GM06990 (cell line): Measurements from ENCODE around the gene CALCOCO2.
"Not testable (repeated sequence)": the region's sequence is repeated elsewhere in the genome, so short reads cannot be mapped to it uniquely, and the experiment has no call there.

Source experiments
- DNase-seq: peaks from one replicate; pipeline ENCODE4 v3.0.0-alpha.2; 2011; ENCODE audit not compliant: insufficient read length; ENCODE audit errors: extremely low read depth
- H3K27me3 ChIP-seq: replicated peaks from 2 replicates; pipeline ENCODE4 v1.6.0; 2011; ENCODE audit warnings: low read length; ENCODE audit not compliant: control insufficient read depth, insufficient read depth
- H3K36me3 ChIP-seq: 2 replicates; pipeline ENCODE4 v1.5.1; 2011; ENCODE audit warnings: low read length; ENCODE audit not compliant: control insufficient read depth, insufficient read depth
- H3K4me3 ChIP-seq: replicated peaks from 2 replicates; pipeline ENCODE4 v1.5.1; 2011; ENCODE audit warnings: low read depth, mild to moderate bottlenecking, control low read depth, low read length
- TF ChIP-seq, protein P1 (sequence below): IDR thresholded peaks from 2 replicates; pipeline ENCODE4 v1.5.1; 2011; ENCODE audit warnings: low read length, control low read depth, mild to moderate bottlenecking, inconsistent platforms; ENCODE audit not compliant: insufficient read depth, poor library complexity, severe bottlenecking

Gene CALCOCO2

DNA sequence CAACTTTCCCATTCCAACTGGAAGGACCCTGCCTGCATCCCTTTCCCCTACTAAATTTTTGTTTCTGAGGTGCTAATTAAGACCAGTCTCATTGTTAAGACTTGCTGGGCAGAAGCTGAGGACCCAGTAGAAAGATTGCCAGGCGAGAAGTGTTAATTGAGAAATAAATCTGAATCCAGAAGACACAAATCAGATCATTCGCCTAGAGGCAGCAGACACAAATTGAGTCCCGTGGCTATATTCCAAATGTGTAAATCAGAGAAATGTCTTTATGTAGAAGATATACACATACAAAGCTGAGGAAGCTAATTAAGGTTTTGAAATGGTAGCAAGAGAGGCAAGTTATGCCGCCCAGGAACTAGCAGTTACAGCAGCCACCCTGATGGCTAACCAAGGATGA lies 29.6 kb downstream of the CALCOCO2 start:
- TF ChIP-seq, protein P1, sequence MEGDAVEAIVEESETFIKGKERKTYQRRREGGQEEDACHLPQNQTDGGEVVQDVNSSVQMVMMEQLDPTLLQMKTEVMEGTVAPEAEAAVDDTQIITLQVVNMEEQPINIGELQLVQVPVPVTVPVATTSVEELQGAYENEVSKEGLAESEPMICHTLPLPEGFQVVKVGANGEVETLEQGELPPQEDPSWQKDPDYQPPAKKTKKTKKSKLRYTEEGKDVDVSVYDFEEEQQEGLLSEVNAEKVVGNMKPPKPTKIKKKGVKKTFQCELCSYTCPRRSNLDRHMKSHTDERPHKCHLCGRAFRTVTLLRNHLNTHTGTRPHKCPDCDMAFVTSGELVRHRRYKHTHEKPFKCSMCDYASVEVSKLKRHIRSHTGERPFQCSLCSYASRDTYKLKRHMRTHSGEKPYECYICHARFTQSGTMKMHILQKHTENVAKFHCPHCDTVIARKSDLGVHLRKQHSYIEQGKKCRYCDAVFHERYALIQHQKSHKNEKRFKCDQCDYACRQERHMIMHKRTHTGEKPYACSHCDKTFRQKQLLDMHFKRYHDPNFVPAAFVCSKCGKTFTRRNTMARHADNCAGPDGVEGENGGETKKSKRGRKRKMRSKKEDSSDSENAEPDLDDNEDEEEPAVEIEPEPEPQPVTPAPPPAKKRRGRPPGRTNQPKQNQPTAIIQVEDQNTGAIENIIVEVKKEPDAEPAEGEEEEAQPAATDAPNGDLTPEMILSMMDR = no peak
- DNase-seq = no peak
- Histone ChIP-seq H3K36me3 (peaks cover 8% of the 10 kb centered on the region), H3K4me3 (no peak overlapping the region), H3K27me3 (no peaks in the 10 kb centered on the region)

DNA sequence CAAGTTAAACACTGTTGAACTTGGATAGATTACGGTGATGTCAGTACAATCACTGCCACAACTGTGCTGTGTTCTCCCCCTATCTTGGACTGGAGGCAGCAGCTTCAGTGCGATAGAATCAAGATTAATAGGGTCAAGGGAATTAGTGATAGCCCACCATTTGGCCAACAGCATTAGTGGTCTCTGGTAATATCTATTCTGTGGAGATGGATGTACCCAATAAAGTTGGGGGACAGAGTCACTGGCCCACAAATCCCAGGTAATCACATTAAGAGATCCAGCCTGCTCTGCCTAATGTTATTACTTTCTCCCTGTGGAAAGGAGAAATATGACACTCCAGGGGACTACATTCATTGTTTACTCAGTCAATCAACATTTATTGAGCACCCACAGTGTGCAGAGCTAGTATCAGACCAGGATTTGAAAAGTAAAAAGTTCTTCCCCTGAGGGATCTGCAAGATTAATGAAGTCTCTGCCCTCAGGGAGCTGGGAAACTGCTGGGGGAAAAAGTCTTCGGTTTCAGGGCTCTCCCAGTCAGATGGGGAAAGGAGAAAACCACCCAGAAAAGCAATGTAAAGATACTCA lies 38.2 kb downstream of the CALCOCO2 start:
- H3K4me3 ChIP-seq = no peak overlapping the region
- no peak for DNase-seq
- H3K27me3 ChIP-seq = no peaks in the 10 kb centered on the region
- H3K36me3 ChIP-seq = no peaks in the 10 kb centered on the region; the same call in 1 of the 2 replicates
- TF ChIP-seq, protein P1 = no peak

DNA sequence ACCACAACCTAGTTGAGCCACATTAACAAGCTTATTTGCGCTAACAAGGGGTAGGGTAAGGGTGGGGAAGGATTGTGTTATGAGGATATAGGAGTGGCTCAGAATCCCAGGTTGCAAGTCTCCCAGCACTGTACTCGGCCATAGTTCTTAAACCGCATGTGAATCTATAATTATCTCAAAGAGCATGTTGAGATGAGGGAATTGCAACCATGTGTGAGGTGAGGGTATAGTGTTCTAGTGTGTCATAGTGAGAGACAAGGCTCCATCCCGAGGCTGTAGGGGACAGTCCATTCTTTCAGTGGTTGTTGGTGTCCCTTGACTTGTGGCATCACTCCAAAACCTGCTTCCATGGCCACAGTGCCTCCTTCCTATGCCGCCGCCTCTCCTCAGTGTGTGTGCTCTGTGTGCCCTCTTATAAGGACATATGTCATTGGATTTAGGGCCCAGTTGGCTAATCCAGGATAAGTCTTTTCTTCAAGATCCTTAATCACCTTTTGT lies 39.0 kb downstream of the CALCOCO2 start:
- DNase-seq = no peak
- no peaks in the 10 kb centered on the region for H3K27me3 ChIP-seq
- TF ChIP-seq, protein P1 = no peak
- no peaks in the 10 kb centered on the region for H3K36me3 ChIP-seq
- no peak overlapping the region for H3K4me3 ChIP-seq

DNA sequence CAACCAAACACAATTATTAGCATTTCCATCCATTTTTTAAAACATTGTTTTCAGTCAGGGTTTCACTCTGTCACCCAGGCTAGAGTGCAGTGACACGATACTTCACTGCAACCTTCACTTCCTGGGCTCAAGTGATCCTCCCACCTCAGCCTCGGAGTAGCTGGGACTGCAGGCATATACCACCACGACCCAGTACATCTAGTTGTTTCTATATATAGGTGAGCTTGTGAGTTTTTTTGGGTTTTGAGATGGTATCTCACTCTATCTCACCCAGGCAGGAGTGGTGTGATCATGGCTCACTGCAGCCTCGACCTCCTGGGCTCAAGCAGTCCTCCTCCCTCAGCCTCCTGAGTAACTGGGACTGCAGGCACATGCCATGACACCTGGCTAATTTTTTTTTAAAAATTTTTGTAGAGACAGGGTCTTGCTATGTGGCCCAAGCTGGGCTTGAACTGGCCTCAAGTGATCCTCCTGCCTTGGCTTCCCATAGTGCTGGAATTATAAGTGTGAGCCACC lies 40.3 kb downstream of the CALCOCO2 start:
- DNase-seq = no peak
- Histone ChIP-seq H3K4me3 (no peak overlapping the region), H3K36me3 (no peaks in the 10 kb centered on the region), H3K27me3 (no peaks in the 10 kb centered on the region)
- TF ChIP-seq, protein P1 = no peak

DNA sequence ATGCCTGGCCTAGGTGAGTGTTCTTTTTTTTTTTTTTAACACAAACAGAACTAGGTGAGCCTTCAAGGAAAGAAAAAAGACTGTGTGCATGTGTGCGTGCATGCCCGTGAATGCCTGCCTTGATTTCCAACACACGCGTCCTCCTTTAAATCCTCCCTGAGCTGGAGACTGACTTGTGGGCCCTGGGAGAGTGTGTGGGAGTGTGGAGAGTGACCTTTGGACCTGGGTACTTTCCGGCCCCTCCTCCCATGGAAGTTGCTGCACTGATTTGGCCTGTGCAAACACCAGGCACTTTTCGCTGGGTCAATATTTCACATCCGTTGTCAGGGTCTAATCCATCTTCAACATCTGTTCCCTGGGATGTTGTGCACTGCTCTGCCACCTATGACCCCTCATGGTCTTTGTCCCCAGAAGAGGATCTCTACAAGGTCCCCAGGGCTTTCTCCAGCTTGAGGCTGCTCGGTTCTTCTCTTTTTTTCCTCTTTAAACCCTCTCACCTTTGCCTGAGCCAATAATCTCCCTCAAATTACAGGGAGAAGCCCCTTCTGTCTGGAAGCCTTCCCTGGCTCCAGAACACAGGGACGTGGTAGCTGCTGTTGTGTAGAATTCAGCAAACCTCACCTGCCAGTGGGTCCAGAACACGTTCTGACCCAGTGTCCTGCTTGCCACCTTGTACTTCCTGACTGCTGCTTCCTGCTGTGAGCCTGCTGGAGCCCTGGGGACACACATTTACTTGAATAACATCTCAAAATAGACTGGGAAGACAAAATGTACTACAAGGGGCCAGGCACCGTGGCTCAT lies 40.9 kb downstream of the CALCOCO2 start:
- Histone ChIP-seq H3K27me3 (no peaks in the 10 kb centered on the region), H3K4me3 (no peak overlapping the region), H3K36me3 (no peaks in the 10 kb centered on the region)
- TF ChIP-seq, protein P1 = no peak
- DNase-seq = no peak

DNA sequence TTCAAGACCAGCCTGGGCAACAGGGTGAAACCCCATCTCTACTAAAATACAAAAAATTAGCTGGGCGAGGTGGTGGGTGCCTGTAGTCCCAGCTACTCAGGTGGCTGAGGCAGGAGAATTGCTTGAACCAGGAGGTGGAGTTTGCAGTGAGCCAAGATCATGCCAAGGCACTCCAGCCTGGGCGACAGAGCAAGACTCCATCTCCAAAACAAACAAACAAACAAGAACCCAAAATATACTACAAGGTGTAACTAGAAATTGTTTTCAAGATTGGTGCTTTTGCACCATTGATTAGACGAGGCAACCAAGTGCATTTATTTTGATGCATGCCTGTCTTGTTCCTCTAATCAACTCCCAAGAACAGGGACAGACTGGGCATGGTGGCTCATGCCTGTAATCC lies 41.6 kb downstream of the CALCOCO2 start:
- not testable (repeated sequence) for H3K27me3 ChIP-seq, H3K36me3 ChIP-seq, H3K4me3 ChIP-seq, DNase-seq
